HL-60 (cell line): ENCODE measurements around the gene BCAS3.
"Not testable (repeated sequence)": the region's sequence is repeated elsewhere in the genome, so short reads cannot be mapped to it uniquely, and the experiment has no call there.

ENCODE experiments used
- GABPA ChIP-seq: IDR thresholded peaks from 2 replicates; pipeline ENCODE4 v1.6.1; 2012; ENCODE audit warnings: low read depth
- POLR2AphosphoS5 ChIP-seq: IDR thresholded peaks from 2 replicates; pipeline ENCODE4 v1.6.1; 2012; ENCODE audit warnings: low read depth
- TF ChIP-seq, protein P1 (sequence below): IDR thresholded peaks from one replicate; pipeline ENCODE4 v1.5.1; 2011; ENCODE audit warnings: low read length, control low read depth, inconsistent platforms; ENCODE audit not compliant: insufficient read depth
- TF ChIP-seq, protein P2 (sequence below): IDR thresholded peaks from 2 replicates; pipeline ENCODE4 v1.6.1; 2012; ENCODE audit warnings: low read depth; ENCODE audit not compliant: insufficient replicate concordance

DNA sequence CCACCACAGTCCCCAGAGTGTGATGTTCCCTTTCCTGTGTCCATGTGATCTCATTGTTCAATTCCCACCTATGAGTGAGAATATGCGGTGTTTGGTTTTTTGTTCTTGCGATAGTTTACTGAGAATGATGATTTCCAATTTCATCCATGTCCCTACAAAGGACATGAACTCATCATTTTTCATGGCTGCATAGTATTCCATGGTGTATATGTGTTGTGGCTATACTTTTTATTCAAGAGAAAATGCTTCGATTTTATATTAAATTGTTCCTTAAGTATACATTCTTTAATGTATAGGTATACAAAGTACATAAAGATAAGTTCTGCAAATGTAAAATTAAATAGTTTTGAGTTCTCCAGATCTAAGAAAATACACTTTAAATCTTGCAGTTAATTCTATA is 328.3 kb downstream of the BCAS3 start:
- TF ChIP-seq, protein P1, sequence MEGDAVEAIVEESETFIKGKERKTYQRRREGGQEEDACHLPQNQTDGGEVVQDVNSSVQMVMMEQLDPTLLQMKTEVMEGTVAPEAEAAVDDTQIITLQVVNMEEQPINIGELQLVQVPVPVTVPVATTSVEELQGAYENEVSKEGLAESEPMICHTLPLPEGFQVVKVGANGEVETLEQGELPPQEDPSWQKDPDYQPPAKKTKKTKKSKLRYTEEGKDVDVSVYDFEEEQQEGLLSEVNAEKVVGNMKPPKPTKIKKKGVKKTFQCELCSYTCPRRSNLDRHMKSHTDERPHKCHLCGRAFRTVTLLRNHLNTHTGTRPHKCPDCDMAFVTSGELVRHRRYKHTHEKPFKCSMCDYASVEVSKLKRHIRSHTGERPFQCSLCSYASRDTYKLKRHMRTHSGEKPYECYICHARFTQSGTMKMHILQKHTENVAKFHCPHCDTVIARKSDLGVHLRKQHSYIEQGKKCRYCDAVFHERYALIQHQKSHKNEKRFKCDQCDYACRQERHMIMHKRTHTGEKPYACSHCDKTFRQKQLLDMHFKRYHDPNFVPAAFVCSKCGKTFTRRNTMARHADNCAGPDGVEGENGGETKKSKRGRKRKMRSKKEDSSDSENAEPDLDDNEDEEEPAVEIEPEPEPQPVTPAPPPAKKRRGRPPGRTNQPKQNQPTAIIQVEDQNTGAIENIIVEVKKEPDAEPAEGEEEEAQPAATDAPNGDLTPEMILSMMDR: not testable (repeated sequence)
- TF ChIP-seq, protein P2, sequence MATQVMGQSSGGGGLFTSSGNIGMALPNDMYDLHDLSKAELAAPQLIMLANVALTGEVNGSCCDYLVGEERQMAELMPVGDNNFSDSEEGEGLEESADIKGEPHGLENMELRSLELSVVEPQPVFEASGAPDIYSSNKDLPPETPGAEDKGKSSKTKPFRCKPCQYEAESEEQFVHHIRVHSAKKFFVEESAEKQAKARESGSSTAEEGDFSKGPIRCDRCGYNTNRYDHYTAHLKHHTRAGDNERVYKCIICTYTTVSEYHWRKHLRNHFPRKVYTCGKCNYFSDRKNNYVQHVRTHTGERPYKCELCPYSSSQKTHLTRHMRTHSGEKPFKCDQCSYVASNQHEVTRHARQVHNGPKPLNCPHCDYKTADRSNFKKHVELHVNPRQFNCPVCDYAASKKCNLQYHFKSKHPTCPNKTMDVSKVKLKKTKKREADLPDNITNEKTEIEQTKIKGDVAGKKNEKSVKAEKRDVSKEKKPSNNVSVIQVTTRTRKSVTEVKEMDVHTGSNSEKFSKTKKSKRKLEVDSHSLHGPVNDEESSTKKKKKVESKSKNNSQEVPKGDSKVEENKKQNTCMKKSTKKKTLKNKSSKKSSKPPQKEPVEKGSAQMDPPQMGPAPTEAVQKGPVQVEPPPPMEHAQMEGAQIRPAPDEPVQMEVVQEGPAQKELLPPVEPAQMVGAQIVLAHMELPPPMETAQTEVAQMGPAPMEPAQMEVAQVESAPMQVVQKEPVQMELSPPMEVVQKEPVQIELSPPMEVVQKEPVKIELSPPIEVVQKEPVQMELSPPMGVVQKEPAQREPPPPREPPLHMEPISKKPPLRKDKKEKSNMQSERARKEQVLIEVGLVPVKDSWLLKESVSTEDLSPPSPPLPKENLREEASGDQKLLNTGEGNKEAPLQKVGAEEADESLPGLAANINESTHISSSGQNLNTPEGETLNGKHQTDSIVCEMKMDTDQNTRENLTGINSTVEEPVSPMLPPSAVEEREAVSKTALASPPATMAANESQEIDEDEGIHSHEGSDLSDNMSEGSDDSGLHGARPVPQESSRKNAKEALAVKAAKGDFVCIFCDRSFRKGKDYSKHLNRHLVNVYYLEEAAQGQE: not testable (repeated sequence)
- not testable (repeated sequence) for TF ChIP-seq POLR2AphosphoS5, GABPA
